Activated CD8-positive, alpha-beta memory T cell treated with anti-CD3 and anti-CD28 coated beads for 36 hours (primary cell): ENCODE measurements around the gene PLXNA4. TPM values are rescaled to one million over a fixed set of nuclear protein-coding genes. Genes with fewer than 3 reads are reported as not detected.

ENCODE experiments used
- CTCF ChIA-PET: fragments of 350-600 bp; sonication (Branson Sonifier 250); formaldehyde crosslinking; loops from one replicate; lab custom pipeline; 2021; ENCODE audit warnings: antibody characterized with exemption; lab: Charles Lee
- POLR2A ChIA-PET: fragments of 350-600 bp; sonication (Branson Sonifier 250); formaldehyde crosslinking; loops from one replicate; lab custom pipeline; 2021; ENCODE audit warnings: antibody characterized with exemption; lab: Charles Lee
- total RNA-seq, 2 experiments: library from RNA; stranded (reverse); gene quantifications; one replicate each; pipeline ENCODE4 v1.2.3, GENCODE V29; 2021

PLXNA4 gene
- total RNA-seq, 2 experiments from 2014 or later = 0.04 to 0.19 TPM

DNA sequence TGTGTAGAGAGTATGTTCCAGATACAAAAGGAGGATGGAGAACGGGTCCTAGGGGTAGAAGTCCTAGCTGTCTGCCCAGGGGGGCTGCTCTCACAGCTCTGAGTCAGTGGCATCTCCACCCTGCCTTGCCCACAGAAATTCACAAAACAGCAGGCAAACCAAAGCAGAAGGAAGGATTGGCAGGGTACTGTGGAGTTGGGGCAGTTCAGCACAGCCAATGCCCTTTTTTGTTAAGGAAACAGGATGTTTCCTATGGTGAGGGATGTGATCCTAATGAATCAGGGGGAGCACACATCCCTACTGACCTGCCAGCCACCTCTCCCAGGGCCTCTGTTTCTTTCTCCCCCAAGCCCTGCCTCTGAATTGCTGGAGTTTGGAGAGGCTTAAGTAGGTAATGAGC, 457.6 kb downstream of the PLXNA4 start:
- ChIA-PET CTCF (no interaction called here), POLR2A (no interaction called here)

- ChIA-PET CTCF (no interaction called here), POLR2A (no interaction called here)
These were observed 458.6 kb downstream of the PLXNA4 start for GRCh38 chr7:132117636-132118035.

DNA sequence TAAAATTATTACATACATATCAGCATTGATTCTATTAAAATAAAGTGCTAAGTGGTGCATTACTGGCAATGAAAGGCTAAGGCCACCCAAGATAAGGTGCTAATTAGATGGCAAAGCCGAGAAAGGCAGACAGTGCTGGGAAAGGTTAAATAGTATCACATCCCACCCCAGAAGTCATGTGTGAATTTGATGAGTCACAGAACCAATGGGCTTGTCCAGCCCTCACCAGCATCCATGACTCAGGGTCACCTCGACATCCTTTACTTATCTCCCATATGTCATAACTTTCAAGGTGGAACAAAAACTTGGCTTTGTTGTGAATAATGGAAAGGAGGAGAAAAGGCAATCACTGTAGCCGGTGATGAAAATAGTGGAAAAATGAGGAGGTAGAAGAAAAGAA, 459.1 kb downstream of the PLXNA4 start:
- ChIA-PET POLR2A (no interaction called here), CTCF (no interaction called here)

GRCh38 chr7:132116369-132116768, 459.9 kb downstream of the PLXNA4 start:
- POLR2A ChIA-PET = no interaction called here

GRCh38 chr7:132115758-132116157, 460.5 kb downstream of the PLXNA4 start:
- CTCF ChIA-PET = no interaction called here
- POLR2A ChIA-PET = no interaction called here

More at GRCh38 chr7:132116369-132116768, 459.9 kb downstream of the PLXNA4 start:
- CTCF ChIA-PET = no interaction called here

GRCh38 chr7:132115028-132115427, 461.2 kb downstream of the PLXNA4 start:
- ChIA-PET CTCF (no interaction called here), POLR2A (no interaction called here)

DNA sequence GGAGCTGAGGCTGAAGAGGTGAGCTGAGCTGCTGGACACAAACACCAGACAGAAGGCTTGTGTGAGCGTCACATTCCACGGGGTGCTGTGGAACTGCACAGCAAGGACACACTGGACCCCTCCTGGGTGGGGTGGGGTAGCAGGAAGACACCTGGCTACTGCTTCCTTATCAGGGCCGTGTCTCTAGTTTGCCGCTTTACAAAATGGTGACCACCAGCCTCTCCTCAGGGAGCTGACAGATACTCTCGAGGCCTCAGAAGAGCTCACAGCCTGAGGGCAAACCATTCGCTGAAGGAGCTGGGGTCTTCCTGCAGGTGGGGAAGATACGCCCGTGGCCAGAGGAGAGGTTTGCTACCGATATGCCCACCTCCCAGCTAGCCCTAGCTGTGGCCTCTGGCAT, 461.9 kb downstream of the PLXNA4 start:
- ChIA-PET CTCF (no interaction called here), POLR2A (no interaction called here)

DNA sequence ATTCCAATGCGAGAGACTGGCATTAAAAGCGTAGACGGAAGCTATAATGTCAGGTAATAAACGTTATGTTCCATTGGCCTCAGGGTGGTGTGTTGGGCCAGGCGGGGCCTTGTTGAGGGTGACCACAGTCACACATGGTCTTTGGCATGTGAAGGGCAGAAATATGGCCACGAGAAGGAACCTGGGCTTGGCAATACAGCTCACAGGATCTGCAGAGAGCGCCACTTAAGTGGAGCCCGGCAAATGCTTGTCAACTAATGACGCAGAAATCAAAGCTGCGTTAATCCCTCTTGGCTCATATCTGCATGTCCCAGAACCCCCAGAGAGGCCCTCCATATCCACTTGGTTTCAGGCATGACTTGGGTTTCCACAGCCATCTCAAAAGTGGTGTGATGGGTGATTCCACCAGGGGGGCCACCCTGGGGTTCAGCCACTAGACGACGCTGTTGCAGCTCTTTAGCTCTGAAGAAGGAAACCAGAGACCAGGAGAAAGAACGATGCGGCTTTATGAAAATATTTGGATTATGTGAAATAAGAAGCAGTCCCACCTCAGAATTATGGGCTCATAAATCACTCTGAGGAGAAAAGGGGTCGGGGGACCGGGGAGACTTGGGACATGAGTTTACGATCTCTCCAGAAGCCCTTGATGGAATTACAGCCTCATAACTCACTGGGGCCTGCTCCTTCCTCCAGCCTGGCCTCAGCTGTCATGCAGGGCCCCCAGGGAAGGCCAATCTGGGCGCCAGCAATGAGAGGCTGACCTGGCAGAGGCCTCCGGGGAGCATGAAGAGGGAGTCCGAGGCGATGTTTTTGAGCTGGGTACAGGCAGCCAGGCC, 462.5 kb downstream of the PLXNA4 start:
- ChIA-PET CTCF (no interaction called here), POLR2A (no interaction called here)

GRCh38 chr7:132112657-132113056, 463.6 kb downstream of the PLXNA4 start:
- POLR2A ChIA-PET = no interaction called here
- CTCF ChIA-PET = no interaction called here

DNA sequence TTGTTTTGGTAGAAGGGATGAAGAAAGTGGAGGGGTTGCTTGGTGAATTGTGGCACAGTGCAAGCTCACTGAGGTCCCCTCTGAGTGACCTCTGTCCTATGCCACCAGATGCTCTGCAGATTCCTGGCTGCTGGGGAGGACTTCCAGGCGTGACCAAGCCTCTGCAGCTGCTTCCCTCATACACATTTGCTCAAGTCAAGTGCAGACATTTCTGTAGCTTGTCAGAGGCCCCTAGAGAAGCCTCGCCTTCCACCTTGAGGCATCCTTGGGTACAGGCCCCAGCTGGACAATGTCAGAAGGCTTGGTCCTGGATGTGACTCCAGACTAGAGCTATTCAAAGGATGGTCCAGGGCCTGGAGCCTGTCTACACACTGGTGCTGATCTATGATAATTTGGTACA, 464.2 kb downstream of the PLXNA4 start:
- ChIA-PET CTCF (no interaction called here), POLR2A (no interaction called here)

DNA sequence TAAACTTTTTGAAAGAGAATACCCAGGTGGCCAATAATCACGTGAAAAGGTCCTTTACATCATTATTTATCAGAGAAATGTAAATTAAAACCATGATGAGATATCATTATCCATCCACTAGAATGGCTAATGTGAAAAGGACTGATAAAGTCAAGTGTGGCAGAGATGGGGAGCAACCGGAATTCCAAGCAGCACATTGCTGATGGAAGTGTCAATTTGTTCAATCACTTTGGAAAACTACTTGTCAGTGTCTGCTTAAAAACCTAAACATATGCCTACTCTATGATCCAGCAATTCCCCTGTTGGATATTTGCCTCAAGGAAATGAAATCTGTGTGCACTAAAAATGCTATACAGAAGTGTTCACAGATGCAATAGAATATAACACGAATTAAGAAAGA, 465.6 kb downstream of the PLXNA4 start:
- CTCF ChIA-PET = no interaction called here
- POLR2A ChIA-PET = no interaction called here

DNA sequence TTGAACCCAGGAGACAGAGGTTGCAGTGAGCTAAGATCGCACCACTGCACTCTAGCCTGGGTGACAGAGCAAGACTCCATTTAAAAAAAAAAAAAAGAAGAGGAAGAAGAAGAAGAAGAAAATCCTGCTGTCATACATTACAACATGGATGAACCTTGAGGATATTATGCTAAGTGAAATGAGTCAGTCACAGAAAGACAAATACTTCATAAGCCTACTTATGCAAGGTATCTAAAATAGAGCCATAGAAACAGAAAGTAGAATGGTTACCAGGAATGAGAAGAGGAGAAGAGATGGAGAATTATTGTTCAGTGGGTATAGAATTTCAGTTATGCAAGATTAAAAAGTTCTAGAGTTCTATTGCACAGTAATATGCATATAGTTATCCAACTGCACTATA, 466.5 kb downstream of the PLXNA4 start:
- ChIA-PET POLR2A (no interaction called here), CTCF (no interaction called here)

DNA sequence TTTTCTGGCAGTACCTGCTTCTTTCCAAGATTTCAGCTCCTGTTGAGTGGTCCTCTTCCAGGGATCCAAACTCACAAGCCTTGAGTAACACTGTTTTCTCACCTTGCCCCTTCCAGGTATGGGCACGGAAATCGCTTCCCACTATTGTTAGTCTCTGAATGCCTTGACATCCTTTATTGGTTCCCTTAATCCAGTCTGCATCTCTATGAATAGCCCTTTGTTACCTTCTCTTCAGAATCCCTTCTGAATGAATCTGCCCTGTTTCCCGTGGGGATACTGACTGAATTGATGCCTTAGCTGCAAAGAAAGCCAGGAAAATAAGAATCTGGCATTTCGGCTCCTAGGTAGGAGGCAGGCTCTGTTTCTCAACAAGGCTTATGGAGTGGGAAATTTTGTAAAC, 467.7 kb downstream of the PLXNA4 start:
- ChIA-PET CTCF (no interaction called here), POLR2A (no interaction called here)

GRCh38 chr7:132106491-132106890, 469.8 kb downstream of the PLXNA4 start:
- ChIA-PET CTCF (no interaction called here), POLR2A (no interaction called here)

DNA sequence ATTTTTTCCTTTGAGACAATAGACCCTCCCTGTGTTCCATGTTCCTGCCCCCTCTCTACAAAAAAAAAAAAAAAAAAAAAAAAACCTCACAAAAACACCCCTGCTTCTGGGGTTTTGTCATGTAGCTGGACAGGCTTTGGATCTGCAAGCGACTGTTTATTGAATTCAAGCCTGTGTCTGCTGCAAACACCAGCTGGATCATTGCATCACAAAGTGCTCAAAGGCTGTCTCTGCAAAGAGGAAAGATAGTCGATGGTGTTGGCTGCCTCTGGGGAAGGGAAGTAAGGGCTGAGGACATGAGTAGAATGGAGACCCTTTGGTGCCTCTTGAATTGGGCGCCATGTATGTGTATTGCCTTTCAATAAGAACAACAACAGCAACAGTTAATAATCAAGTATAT, 471.2 kb downstream of the PLXNA4 start:
- CTCF ChIA-PET = no interaction called here
- POLR2A ChIA-PET = no interaction called here

GRCh38 chr7:132103718-132104117, 472.6 kb downstream of the PLXNA4 start:
- ChIA-PET CTCF (no interaction called here), POLR2A (no interaction called here)

DNA sequence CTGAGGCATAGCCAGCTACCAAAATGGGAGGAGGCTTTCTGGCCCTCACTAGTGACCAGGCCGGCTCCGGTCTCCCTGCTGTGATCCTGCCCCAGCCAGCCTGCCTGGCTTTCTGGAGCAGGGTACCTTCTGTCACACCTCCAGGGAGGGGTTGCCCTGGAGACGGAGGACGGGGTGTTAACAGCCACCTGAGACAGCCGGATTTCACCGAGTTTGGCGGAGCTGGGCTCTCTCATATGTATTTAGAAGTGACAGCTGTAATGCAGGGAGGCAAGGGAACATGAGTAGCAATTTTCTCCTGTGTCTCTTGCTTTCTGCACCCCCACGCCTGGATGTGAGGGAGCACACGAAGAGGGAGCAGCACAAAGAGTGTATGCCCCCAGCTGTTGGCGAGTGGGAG, 473.3 kb downstream of the PLXNA4 start:
- ChIA-PET POLR2A (no interaction called here), CTCF (no interaction called here)

- CTCF ChIA-PET = no interaction called here
- POLR2A ChIA-PET = no interaction called here
These were observed 473.9 kb downstream of the PLXNA4 start for GRCh38 chr7:132102391-132102790.

- ChIA-PET POLR2A (no interaction called here), CTCF (no interaction called here)
These were observed 475.3 kb downstream of the PLXNA4 start for GRCh38 chr7:132100981-132101380.

DNA sequence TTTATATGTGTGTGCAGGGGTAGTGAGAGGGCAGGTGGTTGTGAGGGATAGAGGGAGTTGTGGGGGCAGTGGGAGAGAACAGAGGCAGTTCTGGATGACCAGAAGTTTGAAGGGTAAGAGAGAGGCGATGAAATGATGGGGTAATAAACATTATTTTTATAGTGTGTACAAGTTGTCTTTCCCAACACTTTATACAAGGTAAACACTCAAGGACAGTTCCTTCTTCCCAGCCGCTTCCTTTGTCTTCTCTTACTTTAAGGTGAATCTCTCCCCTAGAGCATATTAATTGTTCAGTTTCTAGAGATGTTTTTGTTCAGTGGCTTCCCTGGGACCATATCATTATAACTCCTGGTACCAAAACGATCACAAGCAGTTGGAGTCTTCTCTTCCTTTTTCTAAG, 475.8 kb downstream of the PLXNA4 start:
- ChIA-PET CTCF (no interaction called here), POLR2A (no interaction called here)

- CTCF ChIA-PET = no interaction called here
- POLR2A ChIA-PET = no interaction called here
These were observed 477.1 kb downstream of the PLXNA4 start for GRCh38 chr7:132099163-132099562.

- ChIA-PET CTCF (no interaction called here), POLR2A (no interaction called here)
These were observed 477.9 kb downstream of the PLXNA4 start for GRCh38 chr7:132098327-132098726.
